Spleen (tissue), 7 donors: ENCODE measurements around the gene SLC27A3.

ENCODE experiments used
- CTCF ChIP-seq, 11 experiments: fragments of 200-600 bp in 7 of 11; fragments of 450-650 bp in 4 of 11; sonication (generic) in 4 of 11; IDR thresholded peaks in 8 of 11; conservative IDR thresholded peaks in 3 of 11; 1 replicate in 7 of 11; 2 replicates in 4 of 11; pipeline versions ENCODE4 v1.4.0 to v1.8.0; 2016 to 2021; ENCODE audit warnings: antibody characterized with exemption in 11 of 11, inconsistent platforms in 4 of 11, mild to moderate bottlenecking in 1 of 11
- POLR2A ChIP-seq, 3 donors: fragments of 450-650 bp; IDR thresholded peaks; one replicate each; pipeline ENCODE4 v1.5.1; 2017; ENCODE audit warnings: antibody characterized with exemption in 3 of 3, mild to moderate bottlenecking in 1 of 3
- POLR2AphosphoS5 ChIP-seq, 3 donors: sonication (generic); formaldehyde crosslinking; IDR thresholded peaks; one replicate each; pipeline ENCODE4 v1.5.1; 2017; ENCODE audit warnings: antibody characterized with exemption in 3 of 3
- donor health status: DM: no; HTN: no; CAD: no; lungs with moderate emphysema.
- donor health status: DM: no; HTN: no; CAD: no.
- donor health status: DM: no; HTN: no; CAD: no.

- no peak for TF ChIP-seq CTCF (IDR thresholded peaks at IDR 0.05 in 8 of 11, conservative IDR thresholded peaks at IDR 0.05 in 3 of 11)
- no peak for TF ChIP-seq POLR2AphosphoS5 (IDR thresholded peaks at IDR 0.05)
- TF ChIP-seq POLR2A (IDR thresholded peaks at IDR 0.05): no peak
These were observed 44.7 kb upstream of the SLC27A3 start for GRCh38 chr1:153730468-153730988.
